Stimulated activated CD4-positive, alpha-beta T cell treated with anti-CD3 and anti-CD28 coated beads, TNF-alpha, amount 100 ng/mL, for 4 hours (primary cell): ENCODE data around the gene PALLD.
"Not testable (repeated sequence)": the region's sequence is repeated elsewhere in the genome, so short reads cannot be mapped to it uniquely, and the experiment has no call there.

Experiments used
- DNase-seq, 3 experiments: peaks; one replicate each; pipeline ENCODE4 v3.0.0-alpha.2; 2020; ENCODE audit warnings: low read depth in 3 of 3

PALLD gene

DNA sequence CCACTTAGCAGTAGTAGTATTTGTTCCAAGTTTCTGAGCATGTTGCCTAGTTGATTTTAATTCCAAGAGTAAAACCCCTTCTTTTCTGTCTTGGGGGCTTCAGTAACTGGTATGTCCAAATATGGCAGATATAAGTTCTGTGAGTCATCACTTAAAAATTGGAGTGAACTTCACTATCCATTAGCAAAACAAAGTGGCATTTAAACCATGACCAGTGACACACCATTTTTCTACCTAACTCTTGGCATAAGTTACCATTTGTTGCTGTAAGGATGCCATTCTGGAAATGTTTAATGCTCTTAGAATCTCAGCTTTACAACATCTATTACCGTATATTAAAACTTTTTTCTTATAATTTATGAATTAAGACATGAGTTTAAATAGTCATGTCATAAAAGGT lies 411.2 kb downstream of the PALLD start:
- no peak for DNase-seq

DNA sequence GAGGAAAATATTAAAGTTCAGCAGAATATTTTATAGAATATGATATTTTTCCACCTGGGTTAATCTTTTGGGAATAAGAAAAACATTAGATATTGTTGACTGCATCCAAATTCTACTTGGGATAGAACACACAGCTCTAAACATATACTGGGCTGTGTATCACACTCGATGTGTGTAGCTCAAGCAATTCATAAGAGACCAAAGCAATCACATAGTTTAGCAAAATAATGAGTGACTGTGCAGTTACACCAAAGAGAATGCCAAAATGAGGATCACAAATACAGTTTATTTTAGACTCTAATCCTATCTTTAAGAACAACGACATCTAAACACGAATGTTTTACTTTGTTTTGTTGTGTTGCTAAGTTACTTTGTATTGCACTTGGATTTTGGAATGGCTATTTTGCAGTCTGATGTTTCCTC lies 412.0 kb downstream of the PALLD start:
- no peak for DNase-seq

DNA sequence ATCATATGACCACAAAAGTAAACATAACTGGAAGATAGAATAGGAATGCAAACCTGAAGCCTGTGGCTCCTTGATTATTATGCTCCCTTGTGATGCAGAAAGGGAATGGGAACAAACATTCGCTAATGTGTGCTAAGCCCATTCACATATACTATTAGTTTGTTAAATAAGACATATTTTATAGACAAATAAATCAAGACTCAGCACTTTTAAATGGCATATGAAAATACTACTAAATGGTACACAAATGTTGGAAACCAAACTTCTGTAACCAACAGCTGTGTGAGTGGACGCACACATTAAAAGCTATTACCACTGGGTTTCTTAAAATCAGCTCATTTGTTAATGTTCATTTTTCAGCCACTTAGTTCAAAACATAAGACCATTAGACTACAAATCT lies 417.2 kb downstream of the PALLD start:
- DNase-seq, result no peak

DNA sequence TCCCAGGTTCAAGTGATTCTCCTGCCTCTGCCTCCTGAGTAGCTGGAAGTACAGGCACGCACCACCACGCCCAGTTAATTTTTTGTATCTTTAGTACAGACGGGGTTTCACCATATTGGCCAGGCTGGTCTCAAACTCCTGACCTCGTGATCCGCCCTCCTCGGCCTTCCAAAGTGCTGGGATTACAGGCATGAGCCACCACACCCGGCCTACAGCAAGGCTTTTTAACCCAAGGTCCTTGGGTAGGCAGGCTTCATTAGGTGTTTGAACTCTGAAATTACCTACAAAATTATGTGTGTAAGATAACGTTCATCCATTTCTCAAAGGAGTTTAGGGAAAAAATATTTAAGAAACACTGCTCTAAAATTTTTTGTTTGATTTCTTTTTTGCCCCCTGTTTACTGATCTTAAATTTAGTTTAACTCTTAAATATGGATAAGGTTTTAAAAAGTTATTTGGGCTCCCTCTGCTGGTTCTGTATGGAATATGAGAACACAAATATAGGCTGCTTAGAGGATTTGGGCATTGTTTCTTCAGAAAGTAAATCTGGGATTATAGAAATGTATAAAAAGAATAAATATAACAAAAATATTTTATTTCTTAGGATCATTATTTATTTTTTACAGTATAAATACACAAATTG lies 420.4 kb downstream of the PALLD start:
- DNase-seq, result no peak

DNA sequence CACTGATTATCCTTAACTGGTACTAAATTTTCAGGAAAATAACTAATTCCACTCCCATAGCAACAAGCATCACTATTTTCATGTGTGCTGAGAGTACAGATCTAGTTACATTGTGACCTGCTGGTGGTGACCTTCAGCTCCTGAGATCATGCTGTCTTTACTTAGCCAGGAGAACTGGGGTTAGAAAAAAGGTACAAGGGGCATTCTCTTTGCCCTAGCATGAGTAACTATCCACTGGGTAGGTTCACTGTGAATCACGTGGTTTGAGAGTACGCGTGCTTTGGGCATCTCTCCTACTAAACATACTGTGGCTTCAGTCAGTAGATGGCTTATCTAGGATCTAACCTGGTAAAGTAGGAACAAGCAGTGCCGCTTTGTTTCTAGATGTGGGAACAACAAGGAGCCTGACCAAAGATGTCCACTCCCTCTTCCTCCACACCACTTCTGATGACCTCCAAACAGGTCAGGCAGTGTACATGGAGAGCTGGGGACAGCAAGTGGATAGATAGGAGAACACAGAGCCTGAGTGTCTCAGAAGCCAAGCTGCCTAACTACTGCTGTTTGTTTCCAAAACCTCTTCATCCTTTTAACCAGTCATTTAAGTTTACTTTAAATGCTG lies 423.0 kb downstream of the PALLD start:
- no peak for DNase-seq

DNA sequence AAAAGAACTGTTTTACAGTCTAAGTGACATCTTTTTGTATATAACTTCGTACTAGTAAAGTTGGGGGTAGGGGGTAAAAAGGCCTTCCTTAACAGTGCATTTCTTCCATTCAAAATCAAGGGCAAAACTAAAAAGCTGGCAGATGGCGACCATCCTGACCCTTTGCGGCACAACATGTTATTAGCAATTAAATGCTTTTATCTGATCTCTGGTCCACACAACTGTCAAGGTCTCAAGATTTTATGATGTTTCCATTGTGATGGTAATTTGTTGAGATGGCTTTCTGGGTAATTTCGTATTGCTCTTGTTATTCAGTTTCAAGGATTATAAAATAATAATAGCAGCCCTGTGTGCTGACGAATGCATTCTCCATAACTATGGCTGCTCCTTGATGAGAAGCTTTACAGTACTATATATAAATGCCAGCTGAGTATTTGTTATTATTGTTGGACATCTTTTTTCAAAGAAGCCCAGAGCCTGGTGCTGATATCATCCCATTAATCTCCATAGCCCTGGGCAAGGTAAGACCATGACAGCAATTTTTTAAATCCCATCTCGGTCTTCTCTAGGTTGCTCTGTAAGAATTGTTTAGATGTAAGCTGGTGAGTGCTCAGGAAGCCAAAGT lies 423.7 kb downstream of the PALLD start:
- no peak for DNase-seq

DNA sequence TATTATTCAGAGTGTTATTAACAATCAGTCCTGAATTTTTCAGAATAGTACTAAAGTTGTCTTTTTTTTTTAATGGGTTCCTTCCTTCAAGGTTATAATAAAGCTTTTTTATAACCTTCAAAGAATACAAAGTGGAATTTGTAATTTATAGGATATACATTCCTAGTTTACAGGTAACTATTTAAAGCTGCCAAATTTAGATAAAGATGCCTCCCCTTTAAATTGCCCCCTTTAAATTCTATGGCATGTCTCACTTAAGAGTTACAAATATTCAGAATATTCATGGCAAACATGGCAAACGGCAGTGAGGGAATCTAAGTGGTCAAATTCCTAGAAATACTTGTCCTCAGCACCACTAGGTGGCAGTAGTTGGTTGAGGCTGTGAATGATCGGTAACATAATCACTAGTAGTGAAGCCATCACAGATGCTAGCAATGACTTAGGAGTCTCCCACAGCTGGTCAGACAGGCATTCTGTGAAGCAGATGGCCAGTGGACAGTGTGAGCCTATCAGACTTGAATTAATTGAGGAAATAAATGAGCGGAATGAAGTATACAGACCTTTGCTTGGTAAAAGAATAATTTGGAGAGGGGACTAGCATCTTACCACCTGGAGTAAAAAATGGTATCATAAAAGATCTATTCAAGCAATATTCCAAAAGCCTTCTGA lies 426.8 kb downstream of the PALLD start:
- peak in 1 of 3 experiments; percentile 29 for DNase-seq

DNA sequence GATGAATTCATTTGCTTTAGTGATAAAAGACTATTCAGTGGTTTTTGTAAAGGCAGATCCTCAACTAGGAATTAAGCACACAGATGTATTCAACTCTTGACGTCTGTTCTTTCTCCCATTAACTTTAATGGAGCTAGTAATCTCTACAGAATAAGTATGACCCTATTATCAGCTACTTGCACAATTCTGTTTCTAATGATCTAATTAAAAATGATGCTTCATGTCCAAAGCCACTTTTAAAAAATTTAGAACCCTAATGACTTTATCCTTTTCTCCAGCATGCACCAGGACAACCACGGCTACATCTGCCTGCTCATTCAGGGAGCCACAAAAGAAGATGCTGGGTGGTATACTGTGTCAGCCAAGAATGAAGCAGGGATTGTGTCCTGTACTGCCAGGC lies 427.8 kb downstream of the PALLD start:
- no peak for DNase-seq

DNA sequence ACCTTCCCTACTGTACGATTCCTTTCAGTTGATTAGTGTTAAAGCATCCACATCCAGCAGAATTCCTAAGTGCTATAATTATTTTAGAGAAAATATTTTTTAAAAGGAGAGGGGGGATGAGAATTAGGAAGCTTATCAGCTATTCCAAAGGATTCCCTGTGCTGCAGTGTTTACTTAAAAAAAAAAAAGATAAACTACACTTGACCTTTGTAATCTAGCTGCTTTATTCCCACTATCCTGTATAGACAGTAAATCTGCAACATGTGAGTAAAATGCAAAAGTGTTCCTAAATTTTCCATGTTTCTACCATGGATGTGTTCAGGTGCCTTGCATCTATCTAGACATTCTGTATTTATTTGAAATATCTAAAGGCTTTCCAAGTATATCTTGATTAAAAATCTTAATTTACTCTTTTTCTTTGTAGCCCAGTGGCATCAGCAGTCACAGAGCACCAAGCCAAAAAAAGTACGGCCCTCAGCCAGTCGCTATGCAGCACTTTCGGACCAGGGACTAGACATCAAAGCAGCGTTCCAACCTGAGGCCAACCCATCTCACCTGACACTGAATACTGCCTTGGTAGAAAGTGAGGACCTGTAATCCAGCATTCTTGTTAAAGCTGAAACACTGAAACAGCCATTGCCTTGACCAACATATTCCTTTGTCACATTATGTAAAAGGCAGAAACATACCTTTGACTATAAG lies 429.1 kb downstream of the PALLD start:
- no peak for DNase-seq

DNA sequence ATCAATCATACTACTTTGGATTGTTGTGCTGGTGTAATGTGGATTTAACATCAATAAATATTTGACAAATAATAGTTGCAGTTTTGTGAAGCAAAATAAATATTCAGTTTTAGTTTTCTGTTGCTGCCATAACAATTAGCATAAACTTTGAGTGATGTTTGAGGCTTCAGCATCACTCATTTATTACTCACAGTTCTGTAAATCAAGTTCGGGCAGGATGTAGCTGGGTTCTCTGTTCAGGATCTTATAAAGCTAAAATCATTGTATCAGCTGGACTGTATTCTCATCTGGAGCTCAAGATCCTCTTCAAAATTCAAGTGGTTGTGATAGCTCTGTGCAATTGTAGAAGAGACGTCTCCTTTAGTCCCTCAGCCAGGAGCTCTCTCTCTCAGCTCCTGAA lies 431.5 kb downstream of the PALLD start:
- no peak for DNase-seq

DNA sequence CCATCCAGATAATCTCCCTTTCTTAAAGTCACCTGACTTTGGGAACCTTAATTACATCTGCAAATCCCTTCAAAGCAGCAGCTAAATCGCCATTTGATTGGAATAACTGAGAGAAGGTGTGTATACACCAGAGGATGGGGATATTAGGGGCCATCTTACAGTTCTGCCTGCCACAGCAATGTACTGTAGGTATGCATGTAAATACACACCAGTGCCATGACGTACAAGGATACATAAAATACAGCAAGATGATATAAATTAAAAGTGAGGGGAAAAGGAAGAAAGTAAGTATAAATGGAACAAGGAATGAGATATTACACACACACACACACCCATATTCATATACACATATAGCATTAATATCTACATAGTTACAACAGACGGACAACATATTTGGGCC lies 432.0 kb downstream of the PALLD start:
- DNase-seq, result no peak

DNA sequence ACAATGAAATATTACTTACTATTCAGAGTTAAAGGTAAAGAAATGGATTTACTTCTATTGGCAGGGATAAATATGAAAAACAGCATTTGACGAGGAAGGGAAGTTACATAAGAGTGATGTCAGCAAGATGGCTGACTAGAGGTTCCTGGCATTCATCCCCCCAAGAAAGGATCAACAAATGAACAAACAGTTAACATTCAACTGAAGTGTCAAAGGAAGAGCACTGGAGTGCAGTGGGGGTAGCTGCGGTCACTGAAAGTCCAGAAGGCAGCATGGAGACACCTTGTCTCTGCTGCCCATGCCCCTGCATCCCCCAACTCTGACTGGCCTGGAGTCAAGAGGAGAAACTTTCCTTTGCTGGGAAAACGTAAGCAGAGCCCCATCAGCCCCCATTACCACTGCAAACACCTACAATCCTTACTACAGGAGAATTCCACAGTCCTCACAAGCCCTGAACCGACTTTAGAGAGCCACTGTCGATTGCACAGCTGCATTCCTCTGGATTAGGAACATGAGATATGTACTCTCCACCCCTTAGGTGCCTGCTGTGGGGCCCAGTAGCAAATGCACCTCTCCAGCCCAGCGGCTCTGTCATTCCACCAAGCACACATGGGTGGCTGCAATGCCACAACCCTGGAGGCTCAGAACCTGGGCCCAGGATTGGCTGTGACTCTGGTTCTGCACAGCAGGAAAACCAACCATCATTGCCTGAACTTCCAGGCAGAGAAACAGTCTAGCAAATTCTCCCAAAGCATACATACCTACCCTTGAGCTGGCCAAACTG lies 433.8 kb downstream of the PALLD start:
- no peak for DNase-seq

DNA sequence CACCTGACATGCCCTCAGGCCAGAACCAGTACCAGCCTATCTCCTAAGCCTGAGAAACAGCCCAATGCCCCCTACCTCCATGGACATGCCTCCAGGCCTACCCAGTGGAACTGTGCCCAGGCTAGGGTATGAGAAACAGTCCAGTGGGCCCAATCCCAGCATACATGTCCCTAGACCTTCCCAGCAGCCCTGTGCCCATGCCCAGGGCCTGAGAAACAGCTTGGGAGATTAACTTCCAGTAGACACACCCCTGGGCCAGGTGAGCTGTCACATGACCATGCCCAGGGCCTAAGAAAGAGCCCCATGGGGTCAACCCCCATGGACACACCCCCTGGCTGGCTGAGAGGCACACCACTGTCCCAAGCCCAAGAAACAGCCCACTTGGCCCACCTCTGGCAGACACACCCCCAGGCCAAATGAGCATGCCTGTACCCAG lies 434.4 kb downstream of the PALLD start:
- no peak for DNase-seq

DNA sequence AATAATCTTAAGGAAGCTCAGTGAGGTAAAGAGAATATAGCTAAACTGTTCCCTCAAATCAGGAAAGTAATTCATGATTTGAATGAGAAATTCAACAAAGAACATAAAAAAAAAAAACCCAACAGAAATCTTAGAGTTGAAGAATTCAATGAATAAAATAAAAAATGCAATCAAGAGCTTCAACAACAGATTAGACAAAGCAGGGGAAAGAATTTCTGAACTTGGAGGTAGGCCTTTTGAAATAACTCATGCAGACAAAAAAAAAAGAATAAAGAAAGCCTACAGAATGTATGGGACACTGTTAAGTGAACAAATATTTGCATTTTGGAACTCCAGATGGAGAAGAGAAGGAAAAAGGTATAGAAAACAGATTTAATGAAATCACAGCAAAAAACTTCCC lies 435.3 kb downstream of the PALLD start:
- no peak for DNase-seq

DNA sequence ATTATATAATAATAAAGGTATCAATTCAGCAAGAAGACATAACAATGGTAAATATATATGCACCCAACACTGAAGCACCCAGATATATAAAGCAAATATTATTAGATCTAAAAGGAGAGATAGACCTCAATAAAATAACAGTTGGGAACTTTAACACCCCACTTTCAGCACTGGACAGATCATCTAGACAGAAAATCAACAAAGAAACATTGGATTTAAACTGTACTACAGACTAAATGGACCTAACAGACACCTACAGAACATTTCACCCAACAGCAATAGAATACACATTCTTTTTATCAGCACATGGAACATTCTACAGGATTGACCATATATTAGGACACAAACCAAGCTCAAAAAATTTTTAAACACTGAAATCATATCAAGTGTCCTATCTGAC lies 436.6 kb downstream of the PALLD start:
- no peak for DNase-seq

DNA sequence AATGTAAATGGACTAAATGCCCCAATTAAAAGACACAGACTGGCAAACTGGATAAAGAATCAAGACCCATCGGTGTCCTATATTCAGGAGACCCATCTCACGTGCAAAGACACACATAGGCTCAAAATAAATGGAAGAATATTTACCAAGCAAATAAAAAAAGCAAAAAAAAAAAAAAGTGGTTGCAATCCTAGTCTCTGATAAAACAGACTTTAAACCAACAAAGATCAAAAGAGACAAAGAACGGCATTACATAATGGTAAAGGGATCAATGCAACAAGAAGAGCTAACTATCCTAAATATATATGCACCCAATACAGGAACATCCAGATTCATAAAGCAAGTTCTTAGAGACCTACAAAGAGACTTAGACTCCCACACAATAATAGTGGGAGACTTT lies 440.6 kb downstream of the PALLD start:
- not testable (repeated sequence) for DNase-seq

DNA sequence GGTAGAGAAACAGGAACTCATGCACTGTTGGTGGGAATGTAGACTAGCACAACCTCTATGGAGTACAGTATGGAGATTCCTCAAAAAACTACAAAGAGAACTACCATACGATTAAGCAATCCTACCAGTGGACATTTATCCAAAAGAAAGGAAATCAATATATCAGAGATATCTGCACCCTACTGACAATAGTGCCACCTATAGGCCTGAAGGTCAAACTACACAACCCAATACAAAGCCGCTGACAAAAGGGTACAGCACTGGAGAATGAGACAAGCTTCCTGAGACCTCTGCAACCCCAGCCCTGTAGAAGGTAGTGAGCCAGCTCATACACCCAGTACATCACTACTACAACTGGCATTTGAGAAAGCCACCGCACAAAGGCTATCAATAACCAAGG lies 446.1 kb downstream of the PALLD start:
- DNase-seq, result no peak

DNA sequence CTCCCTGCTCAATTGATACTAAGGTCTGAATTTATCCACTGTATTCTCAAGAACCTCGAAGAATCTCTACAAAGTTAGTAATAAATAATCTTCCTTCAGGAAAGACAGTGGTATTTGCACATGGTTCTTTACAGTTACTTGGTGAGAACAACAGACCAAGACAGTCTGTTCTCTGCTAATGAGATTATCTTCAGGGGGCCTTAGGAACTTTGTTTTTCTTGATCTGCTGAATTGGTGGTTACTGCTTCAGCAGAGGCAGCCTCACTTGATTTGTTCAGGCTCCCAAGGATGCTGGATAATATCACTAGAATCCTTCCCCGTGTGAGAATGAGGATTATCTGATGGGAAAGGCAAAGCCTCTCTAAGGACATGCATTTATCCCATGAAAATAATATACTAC lies 448.4 kb downstream of the PALLD start:
- DNase-seq, result no peak

DNA sequence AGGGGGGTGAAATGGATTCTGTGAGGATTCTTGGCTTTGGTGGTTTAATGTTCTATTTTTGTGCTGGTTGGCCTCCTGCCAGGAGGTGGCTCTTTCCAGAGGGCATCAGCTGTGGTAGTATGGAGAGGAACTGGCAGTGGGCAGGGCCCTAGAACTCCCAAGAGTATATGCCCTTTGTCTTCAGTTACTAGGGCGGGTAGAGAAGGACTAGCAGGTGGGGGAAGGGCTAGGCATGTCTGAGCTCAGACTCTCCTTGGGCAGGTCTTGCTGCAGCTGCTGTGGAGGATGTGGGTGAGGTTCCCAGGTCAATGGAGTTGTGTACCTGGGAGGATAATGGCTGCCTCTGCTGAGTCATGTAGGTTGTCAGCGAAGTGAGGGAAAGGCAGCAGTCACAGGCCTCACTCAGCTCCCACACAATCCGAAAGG lies 456.0 kb downstream of the PALLD start:
- DNase-seq, result not testable (repeated sequence)

DNA sequence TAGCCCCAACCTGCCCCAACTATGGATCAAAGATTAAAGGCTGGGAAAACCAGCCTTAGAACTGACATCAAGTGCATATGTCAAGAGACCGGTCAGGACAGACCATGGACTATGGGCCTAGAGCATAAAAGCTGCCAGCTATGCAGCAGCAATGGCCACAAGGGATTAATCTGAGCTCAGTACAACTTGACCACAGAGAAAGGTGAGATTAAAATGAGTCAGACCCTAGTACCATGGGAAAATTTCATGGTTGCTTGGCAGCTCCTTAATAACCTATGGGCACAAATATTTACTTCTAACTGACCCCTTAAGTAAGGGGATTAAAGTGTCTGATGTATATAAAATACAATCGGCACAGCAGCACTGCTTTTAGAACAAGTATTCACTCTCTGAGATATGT lies 458.8 kb downstream of the PALLD start:
- DNase-seq, result no peak

DNA sequence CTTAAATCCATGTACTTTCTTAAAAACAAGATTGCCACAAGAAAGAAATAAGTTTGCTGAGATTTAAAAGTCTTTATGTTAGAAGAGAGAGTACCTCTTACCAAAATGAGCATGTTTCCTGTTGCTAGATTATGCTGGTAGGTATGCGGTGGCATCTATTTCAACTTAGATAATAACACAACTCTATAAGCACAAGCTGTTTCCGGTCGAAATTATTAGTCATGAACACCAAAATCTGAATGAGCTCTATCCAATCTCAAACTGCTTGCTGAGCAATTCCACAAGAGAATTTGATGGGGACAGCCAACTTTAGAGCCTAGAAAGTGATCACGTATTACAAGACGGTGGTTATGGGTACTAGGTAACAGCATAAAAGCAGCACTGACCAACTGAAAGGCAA lies 463.9 kb downstream of the PALLD start:
- DNase-seq, result no peak
